Measurements from ENCODE around the gene SPEG. TPM values are rescaled to one million over a fixed set of nuclear protein-coding genes. Genes with fewer than 3 reads are reported as not detected.

Gene SPEG
- total and polyA plus RNA-seq, 4 donors = 81.6 to 1,108 (median 357) TPM

DNA sequence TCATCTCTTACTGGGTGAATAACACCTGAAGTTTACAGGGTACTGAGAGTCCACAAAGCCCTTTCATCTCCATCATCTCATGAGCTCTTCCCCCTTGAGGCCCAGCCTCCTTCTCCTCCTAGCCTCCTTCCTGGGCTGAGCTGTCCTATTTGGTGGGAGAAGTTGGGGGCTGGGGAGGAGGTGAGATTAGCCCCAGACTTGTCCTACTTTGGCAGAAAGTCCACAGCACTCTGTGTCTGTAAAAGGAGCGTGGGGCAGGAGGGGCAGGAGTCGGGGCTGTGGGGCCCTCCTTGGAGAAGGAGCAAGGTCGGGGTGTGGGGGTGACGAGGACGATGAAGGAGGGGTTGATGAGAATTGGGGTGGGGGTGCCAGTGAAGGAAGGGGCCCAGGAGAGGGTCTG, 26.4 kb upstream of the SPEG start:
- Histone ChIP-seq H3K4me1 (ENCODE audit: control insufficient read depth in 1 of 2, insufficient read depth in 2 of 2, low read length in 2 of 2) (peaks cover 0 to 2% of the 10 kb centered on the region in 2 donors), H3K4me3 (ENCODE audit: low read length in 2 of 2) (no peak overlapping the region), H3K27ac (ENCODE audit: low read depth in 1 of 2, low read length in 2 of 2) (no peak overlapping the region), H3K9me3 (ENCODE audit: control insufficient read depth, low read length) (no peaks in the 10 kb centered on the region), H3K27me3 (ENCODE audit: control insufficient read depth in 1 of 2, insufficient read depth in 2 of 2, low read length in 1 of 2) (no peaks in the 10 kb centered on the region), H3K36me3 (ENCODE audit: control insufficient read depth in 1 of 2, insufficient read depth in 2 of 2, low read length in 1 of 2) (no peaks in the 10 kb centered on the region)
- intact Hi-C loops (cut with DNase I) = loop anchor here (5.0 to 10.0 kb wide), 4 partner anchors 34 to 277 kb away; no protein-coding TSS in a partner anchor
- 88 to 96% methylated on average over 5 of the region's 5 CpGs for WGBS, 2 donors
- DNase-seq = no peak
- no peak for ATAC-seq (ENCODE audit: low FRiP score)

DNA sequence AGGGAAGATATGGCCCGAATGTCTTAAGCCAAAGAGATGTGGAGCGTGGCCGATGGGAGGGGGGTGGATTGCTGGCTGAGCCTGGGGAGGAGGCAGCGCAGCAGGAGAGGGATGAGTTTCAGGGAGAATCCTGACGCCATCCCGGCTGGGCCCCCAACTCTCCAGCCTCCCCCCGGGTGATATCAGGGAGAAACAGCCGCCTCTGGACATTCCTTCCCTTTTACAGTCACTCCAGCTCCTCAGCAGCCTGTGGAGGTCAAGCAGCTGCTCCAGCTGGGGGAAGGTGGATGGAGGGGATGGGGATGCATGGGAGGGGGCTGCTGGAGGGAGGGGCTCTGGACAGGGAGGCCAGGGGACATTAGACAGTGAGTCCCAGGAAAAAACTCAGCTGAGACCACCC, 26.0 kb upstream of the SPEG start:
- no peak for DNase-seq
- ATAC-seq (ENCODE audit: low FRiP score) = no peak
- Histone ChIP-seq H3K9me3 (ENCODE audit: control insufficient read depth, low read length) (no peaks in the 10 kb centered on the region), H3K4me1 (ENCODE audit: control insufficient read depth in 1 of 2, insufficient read depth in 2 of 2, low read length in 2 of 2) (peaks cover 0 to 2% of the 10 kb centered on the region in 2 donors), H3K27ac (ENCODE audit: low read depth in 1 of 2, low read length in 2 of 2) (no peak overlapping the region), H3K4me3 (ENCODE audit: low read length in 2 of 2) (no peak overlapping the region), H3K36me3 (ENCODE audit: control insufficient read depth in 1 of 2, insufficient read depth in 2 of 2, low read length in 1 of 2) (no peaks in the 10 kb centered on the region), H3K27me3 (ENCODE audit: control insufficient read depth in 1 of 2, insufficient read depth in 2 of 2, low read length in 1 of 2) (no peaks in the 10 kb centered on the region)
- 52 to 64% methylated on average over 8 of the region's 8 CpGs for WGBS, 2 donors
- intact Hi-C loops (cut with DNase I) = loop anchor here (5.0 to 10.0 kb wide), 4 partner anchors 34 to 276 kb away; no protein-coding TSS in a partner anchor

GRCh38 chr2:219409619-219410018, 25.0 kb upstream of the SPEG start:
- no peak overlapping the region for H3K27ac ChIP-seq (ENCODE audit: low read depth in 1 of 2, low read length in 2 of 2)
- peaks cover 0 to 2% of the 10 kb centered on the region in 2 donors for H3K4me1 ChIP-seq (ENCODE audit: control insufficient read depth in 1 of 2, insufficient read depth in 2 of 2, low read length in 2 of 2)
- ATAC-seq (ENCODE audit: low FRiP score) = no peak
- H3K4me3 ChIP-seq (ENCODE audit: low read length in 2 of 2) = no peak overlapping the region
- WGBS, 2 donors = 95% methylated on average over 5 of the region's 5 CpGs
- DNase-seq = no peak
- H3K27me3 ChIP-seq (ENCODE audit: control insufficient read depth in 1 of 2, insufficient read depth in 2 of 2, low read length in 1 of 2) = no peaks in the 10 kb centered on the region
- H3K36me3 ChIP-seq (ENCODE audit: control insufficient read depth in 1 of 2, insufficient read depth in 2 of 2, low read length in 1 of 2) = no peaks in the 10 kb centered on the region
- intact Hi-C loops (cut with DNase I) = loop anchor here (5.0 to 10.0 kb wide), 4 partner anchors 33 to 275 kb away; no protein-coding TSS in a partner anchor
- H3K9me3 ChIP-seq (ENCODE audit: control insufficient read depth, low read length) = no peaks in the 10 kb centered on the region

GRCh38 chr2:219410390-219410789, 24.3 kb upstream of the SPEG start:
- 93 to 94% methylated on average over 7 to 8 of the region's 8 CpGs for WGBS, 2 donors
- no peak for DNase-seq
- H3K27me3 ChIP-seq (ENCODE audit: control insufficient read depth in 1 of 2, insufficient read depth in 2 of 2, low read length in 1 of 2) = no peaks in the 10 kb centered on the region

GRCh38 chr2:219414857-219415256, 19.8 kb upstream of the SPEG start:
- H3K9me3 ChIP-seq (ENCODE audit: control insufficient read depth, low read length) = no peaks in the 10 kb centered on the region
- intact Hi-C loops (cut with DNase I) = no loop called here
- H3K27me3 ChIP-seq (ENCODE audit: control insufficient read depth in 1 of 2, insufficient read depth in 2 of 2, low read length in 1 of 2) = no peaks in the 10 kb centered on the region
- H3K27ac ChIP-seq (ENCODE audit: low read depth in 1 of 2, low read length in 2 of 2) = no peak overlapping the region
- no peaks in the 10 kb centered on the region for H3K36me3 ChIP-seq (ENCODE audit: control insufficient read depth in 1 of 2, insufficient read depth in 2 of 2, low read length in 1 of 2)
- ATAC-seq (ENCODE audit: low FRiP score) (no peak), DNase-seq (no peak)
- WGBS, 2 donors = 75 to 84% methylated on average over 4 of the region's 4 CpGs
- H3K4me3 ChIP-seq (ENCODE audit: low read length in 2 of 2) = no peak overlapping the region
- no peaks in the 10 kb centered on the region for H3K4me1 ChIP-seq (ENCODE audit: control insufficient read depth in 1 of 2, insufficient read depth in 2 of 2, low read length in 2 of 2)

More at GRCh38 chr2:219410390-219410789, 24.3 kb upstream of the SPEG start:
- H3K27ac ChIP-seq (ENCODE audit: low read depth in 1 of 2, low read length in 2 of 2) = no peak overlapping the region
- H3K36me3 ChIP-seq (ENCODE audit: control insufficient read depth in 1 of 2, insufficient read depth in 2 of 2, low read length in 1 of 2) = no peaks in the 10 kb centered on the region
- H3K4me3 ChIP-seq (ENCODE audit: low read length in 2 of 2) = no peak overlapping the region
- intact Hi-C loops (cut with DNase I) = no loop called here
- ATAC-seq (ENCODE audit: low FRiP score) = no peak
- H3K4me1 ChIP-seq (ENCODE audit: control insufficient read depth in 1 of 2, insufficient read depth in 2 of 2, low read length in 2 of 2) = peaks cover 0 to 2% of the 10 kb centered on the region in 2 donors
- no peaks in the 10 kb centered on the region for H3K9me3 ChIP-seq (ENCODE audit: control insufficient read depth, low read length)

GRCh38 chr2:219415580-219416234, 18.9 kb upstream of the SPEG start:
- DNase-seq (no peak), ATAC-seq (ENCODE audit: low FRiP score) (no peak)
- Histone ChIP-seq H3K4me3 (ENCODE audit: low read length in 2 of 2) (no peak overlapping the region), H3K9me3 (ENCODE audit: control insufficient read depth, low read length) (no peaks in the 10 kb centered on the region), H3K27ac (ENCODE audit: low read depth in 1 of 2, low read length in 2 of 2) (no peak overlapping the region), H3K4me1 (ENCODE audit: control insufficient read depth in 1 of 2, insufficient read depth in 2 of 2, low read length in 2 of 2) (no peaks in the 10 kb centered on the region), H3K27me3 (ENCODE audit: control insufficient read depth in 1 of 2, insufficient read depth in 2 of 2, low read length in 1 of 2) (no peaks in the 10 kb centered on the region), H3K36me3 (ENCODE audit: control insufficient read depth in 1 of 2, insufficient read depth in 2 of 2, low read length in 1 of 2) (no peaks in the 10 kb centered on the region)
- WGBS, 2 donors = 71 to 77% methylated on average over 5 of the region's 5 CpGs
- intact Hi-C loops (cut with DNase I) = no loop called here

DNA sequence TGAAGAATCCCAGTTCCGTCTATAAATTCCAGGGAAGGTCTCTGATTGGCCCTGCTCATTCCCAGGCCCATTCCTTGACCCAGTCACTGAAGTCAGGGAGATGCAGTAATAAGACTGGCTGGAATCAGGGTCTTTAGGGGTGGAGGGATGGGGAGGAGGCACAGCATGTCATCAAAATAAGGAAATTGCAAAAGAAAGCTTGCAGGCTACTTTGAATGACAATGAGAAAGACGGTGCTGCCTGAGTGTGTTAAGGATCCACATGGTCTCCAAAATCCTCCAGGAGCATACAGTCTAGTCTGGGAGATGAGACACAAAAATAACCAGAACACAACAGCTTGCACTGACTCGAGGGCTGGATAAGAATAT, 18.4 kb upstream of the SPEG start:
- Histone ChIP-seq H3K9me3 (ENCODE audit: control insufficient read depth, low read length) (no peaks in the 10 kb centered on the region), H3K4me3 (ENCODE audit: low read length in 2 of 2) (no peak overlapping the region), H3K27me3 (ENCODE audit: control insufficient read depth in 1 of 2, insufficient read depth in 2 of 2, low read length in 1 of 2) (no peaks in the 10 kb centered on the region), H3K36me3 (ENCODE audit: control insufficient read depth in 1 of 2, insufficient read depth in 2 of 2, low read length in 1 of 2) (no peaks in the 10 kb centered on the region), H3K4me1 (ENCODE audit: control insufficient read depth in 1 of 2, insufficient read depth in 2 of 2, low read length in 2 of 2) (no peaks in the 10 kb centered on the region), H3K27ac (ENCODE audit: low read depth in 1 of 2, low read length in 2 of 2) (no peak overlapping the region)
- ATAC-seq (ENCODE audit: low FRiP score) (no peak), DNase-seq (no peak)
- 51 to 63% methylated on average over 3 of the region's 3 CpGs for whole genome bisulfite sequencing, 2 donors
- intact Hi-C loops (cut with DNase I) = no loop called here

DNA sequence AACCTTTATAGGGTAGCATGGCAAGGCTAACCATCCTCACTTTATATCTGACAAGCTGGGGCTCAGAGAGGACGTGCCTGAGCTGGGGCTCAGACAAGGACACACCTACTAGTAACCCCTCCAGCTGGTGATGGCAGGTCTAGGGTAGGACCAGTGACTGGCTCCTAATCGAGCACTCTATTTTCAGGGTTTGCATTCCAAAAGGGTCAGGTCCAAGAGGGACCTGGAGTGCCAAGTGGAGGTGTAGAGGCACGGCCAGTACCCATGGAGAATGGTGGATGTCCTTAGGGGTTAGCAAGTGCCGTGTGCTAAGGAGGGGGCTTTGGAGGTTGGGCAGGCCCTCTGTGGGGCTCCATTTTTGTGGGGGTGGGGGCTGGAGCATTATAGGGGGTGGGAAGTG, 17.7 kb upstream of the SPEG start:
- intact Hi-C loops (cut with DNase I) = no loop called here
- H3K4me1 ChIP-seq (ENCODE audit: control insufficient read depth in 1 of 2, insufficient read depth in 2 of 2, low read length in 2 of 2) = no peaks in the 10 kb centered on the region
- DNase-seq (no peak), ATAC-seq (ENCODE audit: low FRiP score) (no peak)
- H3K27me3 ChIP-seq (ENCODE audit: control insufficient read depth in 1 of 2, insufficient read depth in 2 of 2, low read length in 1 of 2) = no peaks in the 10 kb centered on the region
- H3K36me3 ChIP-seq (ENCODE audit: control insufficient read depth in 1 of 2, insufficient read depth in 2 of 2, low read length in 1 of 2) = no peaks in the 10 kb centered on the region
- H3K27ac ChIP-seq (ENCODE audit: low read depth in 1 of 2, low read length in 2 of 2) = peak overlapping the region in 1 of 2 donors; percentile 38
- no peak overlapping the region for H3K4me3 ChIP-seq (ENCODE audit: low read length in 2 of 2)
- H3K9me3 ChIP-seq (ENCODE audit: control insufficient read depth, low read length) = no peaks in the 10 kb centered on the region
- 42 to 63% methylated on average over 4 of the region's 4 CpGs for whole genome bisulfite sequencing, 2 donors

DNA sequence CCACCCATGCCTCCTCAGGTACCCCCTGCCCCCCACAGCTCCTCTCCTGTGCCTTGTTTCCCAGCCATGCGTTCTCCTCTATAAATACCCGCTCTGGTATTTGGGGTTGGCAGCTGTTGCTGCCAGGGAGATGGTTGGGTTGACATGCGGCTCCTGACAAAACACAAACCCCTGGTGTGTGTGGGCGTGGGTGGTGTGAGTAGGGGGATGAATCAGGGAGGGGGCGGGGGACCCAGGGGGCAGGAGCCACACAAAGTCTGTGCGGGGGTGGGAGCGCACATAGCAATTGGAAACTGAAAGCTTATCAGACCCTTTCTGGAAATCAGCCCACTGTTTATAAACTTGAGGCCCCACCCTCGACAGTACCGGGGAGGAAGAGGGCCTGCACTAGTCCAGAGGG, 17.3 kb upstream of the SPEG start:
- intact Hi-C loops (cut with DNase I) = no loop called here
- Histone ChIP-seq H3K4me1 (ENCODE audit: control insufficient read depth in 1 of 2, insufficient read depth in 2 of 2, low read length in 2 of 2) (no peaks in the 10 kb centered on the region), H3K27ac (ENCODE audit: low read depth in 1 of 2, low read length in 2 of 2) (no peak overlapping the region), H3K9me3 (ENCODE audit: control insufficient read depth, low read length) (no peaks in the 10 kb centered on the region), H3K4me3 (ENCODE audit: low read length in 2 of 2) (no peak overlapping the region), H3K27me3 (ENCODE audit: control insufficient read depth in 1 of 2, insufficient read depth in 2 of 2, low read length in 1 of 2) (no peaks in the 10 kb centered on the region), H3K36me3 (ENCODE audit: control insufficient read depth in 1 of 2, insufficient read depth in 2 of 2, low read length in 1 of 2) (no peaks in the 10 kb centered on the region)
- WGBS, 2 donors = 20 to 25% methylated on average over 9 of the region's 9 CpGs
- DNase-seq = no peak
- ATAC-seq (ENCODE audit: low FRiP score) = peak; percentile 65
